NCI-H2107 (cell line): Measurements from ENCODE around the gene MPHOSPH9.
"Not testable (repeated sequence)": the region's sequence is repeated elsewhere in the genome, so short reads cannot be mapped to it uniquely, and the experiment has no call there.

Source experiments
- DNase-seq: peaks from one replicate; lab custom pipeline; 2025; lab: John Stamatoyannopoulos, UW

Gene MPHOSPH9

DNA sequence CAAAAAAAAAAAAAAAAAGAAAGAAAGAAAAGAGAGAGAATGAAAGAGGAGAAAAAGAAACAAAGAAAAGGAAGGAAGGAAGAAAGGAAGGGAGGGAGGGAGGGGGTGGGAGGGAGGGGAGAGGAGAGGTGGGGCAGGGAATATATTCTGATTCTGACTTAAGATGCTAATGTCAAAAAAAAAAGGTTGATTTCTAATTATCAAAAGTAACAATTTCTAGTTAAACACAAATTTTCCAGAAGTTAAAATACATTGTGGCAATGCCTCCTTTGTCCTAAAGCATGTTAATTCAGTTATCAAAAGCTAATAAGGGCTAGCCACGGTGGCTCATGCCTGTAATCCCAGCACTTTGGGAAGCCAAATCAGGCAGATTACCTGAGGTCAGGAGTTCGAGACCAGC, 7.5 kb downstream of the MPHOSPH9 start:
- no peak for DNase-seq

GRCh38 chr12:123223241-123223668, 9.7 kb downstream of the MPHOSPH9 start:
- no peak for DNase-seq

DNA sequence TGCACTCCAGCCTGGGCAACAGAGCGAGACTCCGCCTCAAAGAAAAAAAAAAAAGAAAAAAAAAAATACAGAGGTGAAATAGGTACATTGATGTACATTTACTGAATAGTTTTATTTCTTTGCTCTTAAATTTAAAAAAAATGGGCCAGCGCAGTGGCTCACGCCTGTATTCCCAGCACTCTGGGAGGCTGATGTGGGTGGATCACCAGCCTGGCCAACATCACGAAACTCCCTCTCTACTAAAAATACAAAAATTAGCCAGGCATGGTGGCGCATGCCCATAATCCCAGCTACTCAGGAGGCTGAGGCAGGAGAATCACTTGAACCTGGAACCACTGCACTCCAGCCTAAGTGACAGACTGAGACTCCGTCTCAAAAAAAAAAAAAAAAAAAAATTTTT, 25.1 kb downstream of the MPHOSPH9 start:
- not testable (repeated sequence) for DNase-seq

DNA sequence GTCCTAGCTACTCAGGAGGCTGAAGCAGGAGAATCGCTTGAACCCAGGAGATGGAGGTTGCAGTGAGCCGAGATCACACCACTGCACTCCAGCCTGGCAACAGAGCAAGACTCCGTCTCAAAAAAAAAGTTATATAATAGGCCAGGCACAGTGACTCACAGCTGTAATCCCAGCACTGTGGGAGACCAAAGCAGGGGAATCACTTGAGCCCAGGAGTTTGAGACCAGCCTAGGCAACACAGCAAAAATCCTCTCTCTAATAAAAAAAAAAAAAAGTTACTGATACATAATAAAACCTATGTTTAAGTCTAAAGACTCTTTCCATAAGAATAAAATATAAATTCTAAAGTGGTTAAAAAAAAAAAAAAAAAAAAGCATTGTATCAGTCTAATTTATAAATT, 26.1 kb downstream of the MPHOSPH9 start:
- not testable (repeated sequence) for DNase-seq

GRCh38 chr12:123200414-123200813, 32.5 kb downstream of the MPHOSPH9 start:
- no peak for DNase-seq

DNA sequence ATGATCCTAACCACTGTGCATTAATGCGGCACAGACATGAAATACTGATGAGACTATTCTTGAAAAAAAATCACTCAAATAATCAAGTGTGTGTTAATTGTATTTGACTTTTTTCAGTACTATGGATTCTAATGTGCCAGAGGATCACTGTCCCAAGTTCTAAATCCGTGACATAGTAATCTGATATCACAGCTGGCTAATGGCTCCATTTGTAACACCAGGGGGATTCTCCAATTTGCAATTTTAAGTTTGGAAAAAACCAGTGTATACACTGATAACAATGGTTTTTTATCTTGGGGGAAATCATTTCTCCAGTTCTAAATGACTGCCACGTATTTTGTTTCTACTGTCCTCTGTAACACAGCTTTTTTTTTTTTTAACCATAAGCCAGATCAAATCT, 33.0 kb downstream of the MPHOSPH9 start:
- no peak for DNase-seq

GRCh38 chr12:123187637-123188036, 45.3 kb downstream of the MPHOSPH9 start:
- no peak for DNase-seq

- DNase-seq = no peak
These were observed 52.8 kb downstream of the MPHOSPH9 start for GRCh38 chr12:123180171-123180570.

- no peak for DNase-seq
These were observed 61.0 kb downstream of the MPHOSPH9 start for GRCh38 chr12:123171967-123172366.

GRCh38 chr12:123167329-123167728, 65.6 kb downstream of the MPHOSPH9 start:
- DNase-seq = no peak

GRCh38 chr12:123165537-123165936, 67.4 kb downstream of the MPHOSPH9 start:
- no peak for DNase-seq

GRCh38 chr12:123164710-123165261, 68.2 kb downstream of the MPHOSPH9 start:
- DNase-seq = no peak

DNA sequence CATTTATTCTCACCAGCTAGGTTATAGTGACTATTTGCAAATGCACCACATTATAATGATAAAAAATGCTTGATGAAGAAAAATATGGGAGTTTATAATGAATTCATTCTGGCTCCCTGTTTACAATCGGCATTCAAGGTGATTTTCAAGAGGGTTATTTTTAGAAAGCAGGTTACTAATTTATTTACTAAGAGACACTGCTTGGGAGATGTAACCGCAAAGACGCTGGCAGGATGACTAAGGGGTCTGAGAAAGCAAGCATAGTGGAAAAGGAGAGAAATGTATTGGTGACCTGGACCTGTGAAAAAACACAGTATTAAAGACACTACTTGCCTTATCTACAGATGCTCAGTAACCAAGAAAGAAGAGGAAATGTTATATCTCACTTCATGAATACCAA, 68.7 kb downstream of the MPHOSPH9 start:
- DNase-seq = no peak

GRCh38 chr12:123163227-123163626, 69.7 kb downstream of the MPHOSPH9 start:
- no peak for DNase-seq

- no peak for DNase-seq
These were observed 72.0 kb downstream of the MPHOSPH9 start for GRCh38 chr12:123160801-123161487.

GRCh38 chr12:123153906-123154305, 79.0 kb downstream of the MPHOSPH9 start:
- no peak for DNase-seq

DNA sequence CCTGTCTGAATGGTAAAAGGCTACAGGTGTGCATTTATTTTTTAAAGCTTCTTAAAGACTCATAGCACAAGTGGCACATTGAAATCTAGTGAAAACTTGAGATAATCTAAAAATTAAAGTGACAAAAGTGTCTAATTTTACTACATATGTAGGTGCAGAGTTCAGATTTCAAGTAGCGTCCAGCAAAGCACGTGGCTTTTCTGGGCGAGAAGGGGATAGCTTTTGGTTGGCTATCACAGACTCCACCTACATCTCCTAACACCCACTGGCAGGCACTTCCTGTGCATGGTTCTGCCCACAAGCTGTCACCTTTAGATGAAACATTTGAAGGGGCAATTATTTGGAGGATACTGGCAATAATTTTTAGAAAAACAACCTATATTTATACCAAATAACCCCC, 80.1 kb downstream of the MPHOSPH9 start:
- no peak for DNase-seq

DNA sequence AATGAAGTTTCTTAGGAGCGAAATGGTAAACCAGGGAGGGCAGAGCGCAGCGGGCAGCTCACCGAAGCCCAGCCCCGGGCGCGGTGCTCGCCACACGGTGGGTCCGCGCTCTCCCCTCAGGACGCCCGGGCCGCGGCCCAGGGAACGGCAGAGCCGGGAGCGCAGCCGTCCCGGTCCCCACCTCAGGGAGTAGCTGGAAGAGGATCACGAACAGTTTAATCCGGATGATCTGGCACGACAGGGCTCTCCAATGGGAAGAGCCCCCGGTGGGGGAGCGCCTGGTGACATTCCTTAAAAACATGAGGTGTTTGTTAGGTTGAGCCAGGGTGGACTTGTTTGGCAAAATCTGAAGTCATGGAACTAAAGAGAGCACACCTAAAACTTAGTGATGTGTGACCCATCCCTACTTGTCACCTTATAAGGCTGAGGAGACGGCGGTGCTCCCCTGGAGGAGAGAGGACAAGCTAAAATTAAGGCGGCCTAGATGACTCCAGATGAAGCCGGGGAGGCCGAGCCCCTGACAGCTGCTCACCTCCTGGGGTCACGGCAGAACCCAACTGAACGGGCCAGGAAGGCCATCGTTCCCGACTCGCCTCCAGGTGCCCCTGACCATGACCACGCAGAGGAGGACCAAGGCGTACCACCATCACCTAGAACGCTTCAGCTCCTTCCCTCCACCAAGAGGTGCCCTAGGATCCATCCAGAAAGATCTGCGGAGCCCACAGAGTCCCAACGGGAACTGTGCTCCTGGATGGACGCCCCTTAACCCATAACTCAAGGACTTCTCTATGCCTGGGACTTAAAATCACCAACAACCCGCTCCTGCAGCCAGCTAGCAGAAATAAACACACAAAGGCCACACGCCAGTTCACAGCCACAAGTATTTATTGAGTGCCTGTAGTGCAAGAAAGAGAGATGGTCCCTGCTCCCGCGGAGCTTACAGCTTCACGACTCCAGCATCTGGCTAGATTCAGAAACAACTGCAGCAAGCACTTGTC, 81.2 kb downstream of the MPHOSPH9 start:
- no peak for DNase-seq

DNA sequence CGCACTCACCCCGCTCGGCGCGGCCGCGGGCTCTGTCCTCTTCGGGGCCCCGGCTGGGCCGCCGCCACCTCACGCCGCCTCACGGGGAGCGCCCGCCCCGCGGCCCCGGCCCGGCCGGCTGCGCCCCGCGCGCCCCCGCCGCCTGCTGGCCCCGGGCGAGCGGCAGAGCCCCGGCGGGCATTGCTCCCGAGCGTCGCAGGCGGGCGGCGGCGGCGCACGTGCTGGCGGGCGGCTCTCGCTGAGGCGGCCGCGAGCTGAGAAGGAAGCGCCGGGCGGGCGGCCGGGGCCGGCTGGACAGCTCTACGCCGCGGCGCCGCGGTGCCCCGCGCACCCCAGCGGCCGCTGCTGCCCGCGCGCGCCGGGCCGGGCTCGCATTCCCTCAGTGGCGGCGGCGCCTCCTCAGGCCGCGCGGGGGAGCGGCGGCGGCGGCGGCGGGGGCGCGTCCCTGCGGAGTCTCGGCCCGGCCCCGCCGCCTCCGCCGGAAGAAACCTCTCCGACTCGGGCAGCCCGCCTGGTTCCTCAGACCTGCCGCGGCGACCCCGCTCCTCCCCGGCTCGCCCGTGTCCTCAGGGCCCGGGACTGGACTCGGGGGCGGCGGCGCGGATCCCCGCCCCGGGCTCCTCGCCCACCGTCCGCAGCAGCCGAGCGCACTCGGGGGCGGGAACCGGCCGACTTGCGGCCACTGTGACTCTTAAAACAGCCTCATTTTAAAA, 82.0 kb downstream of the MPHOSPH9 start, which contains the start of gene PITPNM2:
TSS of gene PITPNM2 (minus strand) at position 347 of the 713 bp plus-strand sequence. CDS start 116,500 bp downstream, outside the sequence.
- peak; percentile 42 for DNase-seq

DNA sequence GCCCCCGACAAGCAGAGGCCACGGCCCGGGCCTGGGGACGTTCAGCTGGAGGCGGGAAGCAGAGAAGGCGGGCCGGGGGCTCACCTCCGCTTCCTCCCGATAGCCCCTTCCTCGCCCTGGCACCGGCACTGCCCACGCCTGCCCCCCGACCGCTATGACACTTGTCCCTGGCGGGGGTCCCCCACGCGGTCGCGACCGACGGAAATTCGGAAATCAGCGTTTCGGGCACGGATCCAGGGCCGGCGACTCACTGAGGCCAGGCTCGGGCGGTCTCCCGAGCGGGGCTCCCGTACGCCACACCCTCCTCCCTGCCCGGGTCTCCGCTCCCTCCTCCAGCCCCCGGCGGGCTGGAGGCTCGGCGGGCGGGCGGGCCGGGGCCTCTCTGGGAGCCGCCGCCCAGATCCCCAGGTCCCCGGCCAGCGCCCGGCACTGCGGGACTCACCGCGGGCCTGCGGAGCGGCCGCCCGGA, 82.6 kb downstream of the MPHOSPH9 start:
- no peak for DNase-seq

GRCh38 chr12:123149501-123150274, 83.3 kb downstream of the MPHOSPH9 start:
- no peak for DNase-seq
